Activated naive CD8-positive, alpha-beta T cell treated with anti-CD3 and anti-CD28 coated beads for 36 hours (primary cell): ENCODE measurements around the gene CSF1. TPM values are rescaled to one million over a fixed set of nuclear protein-coding genes. Genes with fewer than 3 reads are reported as not detected.
A peak's percentile ranks its signal among the peaks of the same experiment; 100 is the strongest.
"Not testable (repeated sequence)": the region's sequence is repeated elsewhere in the genome, so short reads cannot be mapped to it uniquely, and the experiment has no call there.

Source experiments
- DNase-seq: peaks from one replicate; pipeline ENCODE4 v3.0.0; 2021
- H3K27ac Mint-ChIP-seq: one replicate; pipeline ENCODE4 v1.8.0; 2022; ENCODE audit warnings: mild to moderate bottlenecking, moderate library complexity, mixed read lengths
- H3K27me3 Mint-ChIP-seq: one replicate; pipeline ENCODE4 v1.8.0; 2022; ENCODE audit warnings: mild to moderate bottlenecking, mixed read lengths
- H3K36me3 Mint-ChIP-seq: one replicate; pipeline ENCODE4 v1.8.0; 2021; ENCODE audit warnings: mild to moderate bottlenecking, mixed read lengths
- H3K4me1 Mint-ChIP-seq: one replicate; pipeline ENCODE4 v1.8.0; 2021; ENCODE audit warnings: mixed read lengths
- H3K4me3 Mint-ChIP-seq: one replicate; pipeline ENCODE4 v1.8.0; 2022; ENCODE audit warnings: mild to moderate bottlenecking, moderate library complexity, mixed read lengths
- H3K9me3 Mint-ChIP-seq: one replicate; pipeline ENCODE4 v1.8.0; 2022; ENCODE audit warnings: mixed read lengths
- total RNA-seq, 2 experiments: library from RNA; stranded (reverse); gene quantifications; one replicate each; pipeline ENCODE4 v1.2.3, GENCODE V29; 2021

CSF1 gene
- total RNA-seq, 2 experiments from 2014 or later: 21.2 to 24.9 TPM

DNA sequence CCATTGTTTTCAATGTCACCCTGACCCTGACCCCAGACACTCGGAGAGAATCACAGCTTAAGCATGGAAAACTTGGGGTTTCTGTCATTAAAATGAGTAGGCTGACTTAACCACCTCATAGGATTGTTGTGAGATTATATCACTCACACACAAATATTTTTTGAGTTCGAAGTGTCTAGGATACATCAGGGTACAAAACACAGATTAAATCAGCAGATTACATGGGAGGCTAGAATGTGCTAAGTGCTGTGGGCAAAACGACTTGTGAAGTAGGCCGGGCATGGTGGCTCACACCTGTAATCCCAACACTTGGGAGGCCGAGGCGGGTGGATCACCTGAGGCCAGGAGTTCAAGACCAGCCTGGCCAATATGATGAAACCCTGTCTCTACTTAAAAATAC lies 31.3 kb upstream of the CSF1 start:
- not testable (repeated sequence) for H3K4me1 Mint-ChIP-seq, H3K27me3 Mint-ChIP-seq, DNase-seq, H3K27ac Mint-ChIP-seq, H3K9me3 Mint-ChIP-seq, H3K36me3 Mint-ChIP-seq, H3K4me3 Mint-ChIP-seq

DNA sequence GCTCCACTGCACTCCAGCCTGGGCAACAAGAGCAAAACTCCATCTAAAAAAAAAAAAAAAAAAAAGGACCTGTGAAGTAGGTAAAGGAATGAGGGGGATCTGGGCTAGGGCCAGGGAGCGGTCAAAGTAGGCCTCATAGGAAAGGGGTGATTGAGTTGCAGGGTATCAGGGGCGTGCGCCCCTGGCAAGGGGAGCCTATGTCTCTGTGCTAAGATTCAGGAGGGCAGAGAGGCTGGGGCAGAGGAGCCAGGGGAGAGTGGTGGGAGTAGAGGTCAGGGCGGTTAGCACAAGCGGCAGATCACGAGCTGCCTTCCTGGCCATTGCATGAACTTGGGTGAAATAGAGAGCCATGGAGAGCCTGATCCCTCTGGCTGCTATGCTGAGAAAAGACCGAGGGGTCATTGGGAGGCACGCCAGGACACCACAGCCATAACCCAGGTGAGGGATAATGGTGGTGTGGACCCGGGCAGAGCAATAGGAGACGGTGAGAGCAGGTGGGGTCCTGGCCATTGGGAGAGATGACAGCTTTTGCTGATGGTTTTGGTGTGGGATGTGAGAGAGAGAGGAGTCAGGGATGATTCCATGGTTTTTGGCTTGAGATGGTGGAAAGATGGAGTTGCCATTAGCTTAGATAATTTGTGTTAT lies 30.6 kb upstream of the CSF1 start:
- Mint-ChIP-seq H3K4me1 (no peaks in the 10 kb centered on the region), H3K9me3 (no peaks in the 10 kb centered on the region), H3K27me3 (no peaks in the 10 kb centered on the region), H3K36me3 (no peaks in the 10 kb centered on the region), H3K4me3 (no peak overlapping the region), H3K27ac (no peak overlapping the region)
- no peak for DNase-seq

GRCh38 chr1:109880971-109881894 lies 29.4 kb upstream of the CSF1 start:
- H3K4me3 Mint-ChIP-seq: no peak overlapping the region
- H3K27ac Mint-ChIP-seq: no peak overlapping the region
- H3K9me3 Mint-ChIP-seq: no peaks in the 10 kb centered on the region
- no peaks in the 10 kb centered on the region for H3K36me3 Mint-ChIP-seq
- H3K4me1 Mint-ChIP-seq: no peaks in the 10 kb centered on the region
- DNase-seq: no peak
- no peaks in the 10 kb centered on the region for H3K27me3 Mint-ChIP-seq

DNA sequence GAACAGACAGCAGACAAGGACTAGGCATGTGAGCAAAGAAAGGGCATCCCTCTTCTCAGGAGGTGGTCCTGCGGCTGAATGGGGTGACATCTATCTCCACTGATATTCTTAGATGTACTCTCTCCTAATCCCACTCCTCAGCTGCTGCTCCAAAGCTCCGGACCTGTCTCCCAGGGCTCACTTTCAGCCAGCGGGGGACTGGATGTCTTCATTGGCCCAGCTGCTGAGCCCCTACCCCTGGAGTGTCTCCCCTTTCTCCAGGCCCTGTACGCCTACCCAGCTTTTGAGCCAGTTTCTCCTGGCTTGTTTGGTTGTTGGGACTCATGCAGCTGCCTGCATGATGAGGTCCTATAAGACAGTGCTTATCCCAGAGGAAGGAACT lies 28.8 kb upstream of the CSF1 start:
- Mint-ChIP-seq H3K27ac (no peak overlapping the region), H3K27me3 (no peaks in the 10 kb centered on the region), H3K4me3 (no peak overlapping the region), H3K36me3 (no peaks in the 10 kb centered on the region), H3K4me1 (no peaks in the 10 kb centered on the region), H3K9me3 (no peaks in the 10 kb centered on the region)
- no peak for DNase-seq

GRCh38 chr1:109882288-109883245 lies 28.1 kb upstream of the CSF1 start:
- Mint-ChIP-seq H3K27ac (no peak overlapping the region), H3K27me3 (no peaks in the 10 kb centered on the region), H3K4me1 (no peaks in the 10 kb centered on the region), H3K9me3 (no peaks in the 10 kb centered on the region), H3K4me3 (no peak overlapping the region), H3K36me3 (no peaks in the 10 kb centered on the region)
- no peak for DNase-seq

DNA sequence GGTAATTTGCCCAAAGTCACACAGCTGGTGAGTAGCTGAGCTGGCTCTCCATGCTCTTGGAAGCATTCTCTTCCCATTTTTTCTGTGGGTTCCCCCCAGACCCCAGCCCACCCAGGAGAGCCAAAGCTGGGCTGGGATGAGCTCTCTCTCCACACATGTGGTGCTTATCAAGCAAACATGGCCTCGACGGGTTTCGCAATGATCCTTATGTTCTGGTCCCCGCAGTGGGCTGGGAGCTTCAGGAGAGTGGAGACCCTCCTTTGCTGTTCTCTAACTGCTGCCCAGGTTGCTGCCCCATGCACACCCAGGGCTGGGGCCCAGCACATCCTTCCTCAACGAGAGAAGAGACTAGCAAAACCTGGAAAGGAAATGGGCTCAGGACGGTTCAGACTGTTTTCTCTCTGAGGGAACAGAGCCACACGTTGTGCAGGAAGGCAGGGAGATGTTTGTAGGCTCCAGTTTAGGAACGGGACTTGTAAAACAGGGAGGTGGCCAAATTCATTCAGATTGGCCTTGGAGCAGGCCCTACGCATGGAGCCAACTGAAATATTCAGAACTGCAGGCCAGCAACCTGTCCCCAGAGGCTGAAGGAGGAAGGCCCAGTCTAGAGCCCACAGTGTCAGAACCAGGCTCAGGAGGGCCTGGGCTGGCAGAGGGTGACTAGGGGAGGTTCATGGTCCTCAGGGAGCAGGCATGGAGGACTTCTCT lies 27.2 kb upstream of the CSF1 start:
- Mint-ChIP-seq H3K4me1 (no peaks in the 10 kb centered on the region), H3K36me3 (no peaks in the 10 kb centered on the region), H3K27ac (no peak overlapping the region), H3K27me3 (no peaks in the 10 kb centered on the region), H3K4me3 (no peak overlapping the region), H3K9me3 (no peaks in the 10 kb centered on the region)
- DNase-seq: no peak

- Mint-ChIP-seq H3K4me1 (peaks cover 4% of the 10 kb centered on the region), H3K9me3 (no peaks in the 10 kb centered on the region)
Measured at GRCh38 chr1:109884242-109884891, 26.3 kb upstream of the CSF1 start.

DNA sequence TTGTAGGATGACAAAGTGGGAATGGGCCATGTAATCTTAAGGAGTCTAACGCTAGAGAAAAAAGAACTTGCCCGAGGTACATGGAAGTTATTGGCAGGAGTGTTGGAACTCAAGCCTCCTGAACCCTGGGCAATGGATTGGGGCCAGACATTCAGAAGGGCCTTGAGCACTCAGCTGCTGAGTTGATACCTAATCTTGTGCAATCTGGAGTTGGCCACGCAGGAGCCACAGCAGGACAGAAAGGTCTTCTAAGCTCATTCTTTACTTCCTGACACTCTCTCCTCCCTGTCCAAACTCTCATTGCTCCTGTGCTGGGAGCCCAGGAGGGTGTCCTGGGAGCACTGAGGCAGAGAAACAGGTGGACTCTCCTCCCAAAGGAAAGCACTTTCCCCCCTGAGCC lies 25.1 kb upstream of the CSF1 start:
- H3K9me3 Mint-ChIP-seq: no peaks in the 10 kb centered on the region
- no peak overlapping the region for H3K27ac Mint-ChIP-seq
- DNase-seq: no peak
- no peaks in the 10 kb centered on the region for H3K27me3 Mint-ChIP-seq
- H3K36me3 Mint-ChIP-seq: no peaks in the 10 kb centered on the region
- no peak overlapping the region for H3K4me3 Mint-ChIP-seq
- H3K4me1 Mint-ChIP-seq: peaks cover 15% of the 10 kb centered on the region

More at GRCh38 chr1:109884242-109884891, 26.3 kb upstream of the CSF1 start:
- Mint-ChIP-seq H3K27me3 (no peaks in the 10 kb centered on the region), H3K27ac (no peak overlapping the region), H3K36me3 (no peaks in the 10 kb centered on the region), H3K4me3 (no peak overlapping the region)
- no peak for DNase-seq

- H3K36me3 Mint-ChIP-seq: no peaks in the 10 kb centered on the region
- no peak for DNase-seq
- H3K4me3 Mint-ChIP-seq: no peak overlapping the region
- H3K4me1 Mint-ChIP-seq: peaks cover 25% of the 10 kb centered on the region
- H3K27me3 Mint-ChIP-seq: no peaks in the 10 kb centered on the region
- H3K27ac Mint-ChIP-seq: no peak overlapping the region
- no peaks in the 10 kb centered on the region for H3K9me3 Mint-ChIP-seq
Measured at GRCh38 chr1:109886827-109887226, 23.8 kb upstream of the CSF1 start.

- Mint-ChIP-seq H3K9me3 (no peaks in the 10 kb centered on the region), H3K4me1 (peaks cover 29% of the 10 kb centered on the region), H3K36me3 (no peaks in the 10 kb centered on the region), H3K4me3 (no peak overlapping the region), H3K27me3 (no peaks in the 10 kb centered on the region), H3K27ac (no peak overlapping the region)
- no peak for DNase-seq
Measured at GRCh38 chr1:109887271-109887670, 23.4 kb upstream of the CSF1 start.

GRCh38 chr1:109887884-109888283 lies 22.8 kb upstream of the CSF1 start:
- no peaks in the 10 kb centered on the region for H3K27me3 Mint-ChIP-seq
- peaks cover 30% of the 10 kb centered on the region for H3K4me1 Mint-ChIP-seq
- H3K4me3 Mint-ChIP-seq: no peak overlapping the region
- H3K9me3 Mint-ChIP-seq: no peaks in the 10 kb centered on the region
- H3K36me3 Mint-ChIP-seq: no peaks in the 10 kb centered on the region
- no peak overlapping the region for H3K27ac Mint-ChIP-seq
- DNase-seq: no peak

GRCh38 chr1:109889094-109889493 lies 21.6 kb upstream of the CSF1 start:
- Mint-ChIP-seq H3K27me3 (no peaks in the 10 kb centered on the region), H3K4me3 (no peak overlapping the region), H3K4me1 (peaks cover 30% of the 10 kb centered on the region), H3K9me3 (no peaks in the 10 kb centered on the region), H3K27ac (no peak overlapping the region), H3K36me3 (no peaks in the 10 kb centered on the region)
- DNase-seq: no peak

GRCh38 chr1:109890115-109890953 lies 20.3 kb upstream of the CSF1 start:
- Mint-ChIP-seq H3K4me3 (no peak overlapping the region), H3K36me3 (no peaks in the 10 kb centered on the region), H3K27me3 (no peaks in the 10 kb centered on the region), H3K27ac (peak overlapping the region; percentile 15), H3K4me1 (peaks cover 30% of the 10 kb centered on the region), H3K9me3 (no peaks in the 10 kb centered on the region)
- DNase-seq: peak; percentile 43
